ENCODE measurements around the gene MAN1B1.
"Not testable (repeated sequence)": the region's sequence is repeated elsewhere in the genome, so short reads cannot be mapped to it uniquely, and the experiment has no call there.

The MAN1B1 gene

DNA sequence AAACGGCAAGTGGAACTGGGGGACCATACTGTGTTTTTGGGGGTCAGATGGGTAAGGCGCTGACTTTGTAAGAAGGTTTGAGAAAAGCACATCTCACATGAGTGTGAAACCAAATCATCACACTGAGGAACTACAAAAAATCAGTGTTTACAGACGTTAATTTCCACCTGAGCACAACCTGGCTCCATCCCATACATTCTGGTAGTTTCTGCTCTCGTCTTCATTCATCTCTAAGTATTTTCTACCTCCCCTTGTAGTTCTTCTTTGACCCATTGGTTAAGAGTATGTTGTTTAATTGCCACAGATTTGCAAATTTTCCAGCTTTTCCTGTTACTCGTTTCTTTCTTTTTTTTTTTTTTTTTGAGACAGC lies 36.7 kb downstream of the MAN1B1 start:
- in situ Hi-C loops (cut with MboI; ENCODE audit: low sequenced_read_pairs): loop anchor here (5.0 kb wide), 1 partner anchor 104 kb away; the partner anchor contains the start of genes CYSRT1 and RNF224

DNA sequence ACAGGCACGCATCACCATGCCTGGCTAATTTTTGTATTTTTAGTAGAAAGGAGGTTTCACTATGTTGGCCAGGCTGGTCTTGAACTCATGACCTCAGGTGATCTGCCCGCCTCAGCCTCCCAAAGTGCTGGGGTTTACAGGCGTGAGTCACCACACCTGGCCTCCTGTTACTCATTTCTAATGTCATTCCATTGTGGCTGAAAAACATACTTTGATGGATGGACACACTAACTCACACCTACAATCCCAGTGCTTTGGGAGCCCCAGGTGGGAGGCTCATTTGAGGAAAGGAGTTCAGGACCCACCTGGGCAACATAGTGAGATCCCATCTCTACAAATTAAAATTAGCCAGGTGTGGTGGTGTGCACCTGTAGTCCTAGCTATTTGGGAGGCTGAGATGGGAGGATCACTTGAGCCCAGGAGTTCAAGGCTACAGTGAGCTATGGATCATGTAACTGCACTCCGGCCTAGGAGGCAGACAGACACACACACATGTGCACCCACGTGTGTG lies 37.2 kb downstream of the MAN1B1 start:
- in situ Hi-C loops (cut with MboI; ENCODE audit: low sequenced_read_pairs): loop anchor here (5.0 kb wide), 1 partner anchor 103 kb away; the partner anchor contains the start of genes CYSRT1 and RNF224

DNA sequence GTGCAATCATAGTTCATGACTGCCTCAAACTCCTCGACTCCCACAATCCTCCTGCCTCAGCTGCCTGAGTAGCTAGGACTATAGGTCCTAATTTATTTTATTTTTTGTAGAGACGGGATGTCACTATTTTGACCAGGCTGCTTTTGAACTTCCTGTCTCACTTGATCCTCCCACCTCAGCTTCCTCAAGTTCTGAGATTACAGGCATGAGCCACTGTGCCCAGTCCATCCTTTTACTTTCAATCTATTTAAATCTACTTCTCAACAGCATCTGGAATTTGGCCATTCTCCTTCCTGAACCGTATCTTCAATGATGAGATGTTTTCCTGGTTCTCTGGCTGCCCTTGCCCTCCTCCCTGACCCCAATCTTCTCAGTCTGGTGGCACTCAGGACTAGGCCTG lies 40.0 kb downstream of the MAN1B1 start:
- in situ Hi-C loops (cut with MboI; ENCODE audit: low sequenced_read_pairs): no loop called here

DNA sequence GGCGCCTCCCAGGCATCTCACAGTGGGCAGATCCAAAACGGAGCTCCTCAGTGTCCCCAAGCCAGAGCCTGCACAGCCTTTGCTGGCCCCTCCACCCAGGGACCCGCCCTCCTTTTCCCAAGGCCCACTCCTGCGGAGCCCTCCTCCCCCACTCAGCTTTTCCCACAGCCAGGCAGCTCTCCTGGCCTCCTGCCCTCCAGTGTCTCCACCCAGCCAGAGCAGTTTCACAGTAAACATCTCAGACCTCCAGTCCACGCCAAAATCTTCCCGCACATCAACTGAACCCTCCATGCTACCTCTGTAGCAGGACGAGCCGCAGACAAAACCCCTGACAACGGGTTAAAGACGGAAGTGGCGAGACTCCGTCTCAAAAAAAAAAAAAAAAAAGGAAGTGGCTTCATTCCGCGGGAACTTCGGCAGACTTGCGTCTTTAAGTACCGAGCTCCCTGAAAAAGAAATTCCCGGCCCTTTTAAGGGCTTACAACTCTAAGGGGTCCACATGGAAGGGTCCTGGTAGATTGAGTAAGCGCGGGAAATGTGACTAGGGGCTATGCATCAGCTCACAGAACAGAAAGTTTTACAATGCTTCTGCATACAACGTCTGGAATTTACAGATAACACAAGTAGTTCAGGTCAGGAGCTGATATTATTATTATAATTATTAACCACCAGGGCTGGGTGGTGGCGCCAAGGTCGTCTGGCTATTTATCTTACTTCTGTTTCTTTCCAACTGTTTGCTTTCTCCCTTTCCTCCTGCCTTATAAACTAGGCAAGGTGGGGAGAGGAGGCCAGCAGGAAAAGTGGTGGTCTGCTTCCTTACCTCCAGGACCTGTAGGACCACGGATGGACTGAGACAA lies 40.7 kb downstream of the MAN1B1 start:
- in situ Hi-C loops (cut with MboI; ENCODE audit: low sequenced_read_pairs): no loop called here

DNA sequence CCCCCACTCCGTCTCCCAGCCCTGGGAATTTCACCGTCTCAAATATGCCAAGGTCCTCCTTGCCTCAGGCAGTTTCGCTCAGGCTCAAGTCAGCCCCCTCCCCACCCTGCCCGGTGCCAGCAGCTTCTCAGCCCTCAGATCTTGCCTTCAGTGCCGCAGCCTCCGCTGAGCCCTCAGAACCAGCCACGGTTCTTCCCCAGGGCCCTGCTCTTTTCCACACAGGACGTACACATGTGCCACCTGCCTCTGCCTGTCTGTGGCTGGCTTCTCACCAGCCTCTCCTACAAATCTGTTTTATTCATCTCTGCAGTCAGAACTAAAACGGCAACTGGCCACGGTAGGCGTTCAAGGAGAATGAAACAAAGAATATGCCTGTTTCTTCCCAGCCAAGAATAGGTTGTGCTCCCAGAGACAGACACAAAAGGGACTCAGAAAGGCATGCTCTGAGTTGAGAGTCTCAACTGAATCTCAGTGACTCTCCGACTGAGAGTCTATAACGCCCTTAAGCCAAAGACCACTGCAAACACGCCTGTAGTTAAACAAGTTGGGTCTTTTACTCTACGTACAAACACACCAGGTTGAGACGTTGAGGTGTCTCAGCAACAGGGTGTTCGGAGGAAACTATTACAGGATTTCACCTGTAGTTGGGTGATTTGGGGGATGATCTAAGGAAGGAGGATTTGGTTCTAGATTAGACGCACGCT lies 41.5 kb downstream of the MAN1B1 start:
- in situ Hi-C loops (cut with MboI; ENCODE audit: low sequenced_read_pairs): no loop called here

DNA sequence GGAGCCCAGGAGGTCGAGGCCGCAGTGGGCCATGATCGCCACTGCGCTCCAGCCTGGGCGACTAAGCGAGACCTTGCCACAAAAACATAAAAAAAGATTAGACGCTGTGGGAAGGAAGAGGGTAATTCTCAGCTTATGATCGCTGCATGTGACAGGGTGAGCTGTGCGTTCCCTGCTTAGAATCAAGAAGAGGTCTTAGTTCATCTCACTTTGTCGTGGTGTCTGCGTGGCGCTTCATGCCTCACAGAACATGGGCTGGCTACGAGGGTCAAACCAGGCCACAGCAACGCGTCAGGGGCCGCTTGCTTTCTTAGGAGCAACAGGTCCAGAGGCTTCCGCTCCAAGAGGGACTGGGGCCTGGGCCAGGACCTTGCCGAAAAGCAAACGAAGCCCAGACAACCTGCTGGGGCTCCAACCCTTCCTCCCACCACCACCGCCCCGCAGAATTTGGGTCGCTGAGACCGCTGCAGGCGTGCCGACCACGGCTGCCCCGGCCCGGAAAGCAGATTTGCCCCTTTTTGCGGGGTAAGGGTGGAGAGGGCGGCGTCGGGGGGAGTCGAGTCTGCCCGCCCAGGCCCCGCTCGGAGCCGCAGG lies 42.2 kb downstream of the MAN1B1 start:
- in situ Hi-C loops (cut with MboI; ENCODE audit: low sequenced_read_pairs): no loop called here

DNA sequence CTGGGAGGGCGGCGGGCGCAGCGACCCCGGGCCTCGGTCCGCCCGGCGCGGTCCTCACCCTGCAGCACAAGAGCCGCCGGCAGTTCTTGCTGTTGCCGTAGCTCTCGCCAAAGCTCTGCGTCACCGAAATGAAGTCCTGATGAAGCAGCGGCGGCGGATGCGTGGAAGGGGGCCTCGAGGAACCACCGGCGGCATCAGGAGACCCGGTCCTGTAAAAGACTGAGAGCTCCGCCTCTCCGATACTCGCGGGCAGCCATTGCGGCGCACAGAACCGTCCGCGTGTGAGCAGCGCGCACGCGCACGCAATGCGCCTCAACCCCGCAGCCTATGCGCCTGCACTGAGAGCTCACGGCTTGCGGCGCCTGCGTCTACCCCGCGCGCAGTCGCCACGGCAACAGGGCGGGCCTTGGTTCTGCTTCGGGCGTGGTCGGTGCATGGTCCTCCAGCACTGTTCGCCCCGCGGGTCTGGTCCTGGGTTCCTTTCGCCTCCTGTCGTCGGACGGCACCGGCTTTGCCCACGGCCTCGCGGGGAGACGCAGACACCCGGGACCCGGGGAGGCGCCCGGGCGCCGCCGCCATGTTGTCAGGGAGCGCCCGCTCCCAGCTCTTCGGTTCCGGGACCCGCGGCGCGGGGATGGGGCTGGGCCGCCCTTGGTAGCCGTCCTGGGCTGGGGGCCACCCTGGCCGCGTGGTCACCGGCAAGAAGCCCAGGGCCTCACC lies 42.8 kb downstream of the MAN1B1 start:
- in situ Hi-C loops (cut with MboI; ENCODE audit: low sequenced_read_pairs): no loop called here

DNA sequence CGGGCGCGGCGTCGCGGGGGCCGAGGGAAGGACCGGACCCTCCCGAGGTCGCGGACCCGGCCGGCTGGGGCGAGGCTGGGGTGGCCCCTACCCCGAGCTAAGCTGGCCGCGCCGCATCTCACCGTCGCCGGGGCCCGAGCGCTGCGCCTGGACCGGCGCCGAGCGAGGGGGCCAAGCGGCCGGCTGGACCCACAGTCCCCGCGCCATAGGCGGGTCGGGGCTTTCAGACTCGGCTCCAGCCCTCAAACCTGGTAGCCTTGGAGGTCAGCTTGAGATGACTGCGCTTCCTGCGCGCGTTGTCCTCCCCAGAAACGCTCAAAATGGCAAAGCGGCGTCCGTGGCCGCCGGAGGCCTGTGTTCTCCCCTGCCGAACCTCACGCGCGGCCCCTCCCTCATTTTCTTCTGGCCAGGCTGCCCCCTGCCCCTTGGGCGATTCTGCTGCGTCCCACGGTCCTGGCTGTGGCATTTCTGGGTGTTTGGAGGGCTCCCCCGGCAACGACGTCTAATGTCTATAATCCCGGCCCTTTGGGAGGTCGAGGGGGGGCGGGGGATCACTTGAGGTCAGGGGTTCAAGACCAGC lies 43.5 kb downstream of the MAN1B1 start:
- in situ Hi-C loops (cut with MboI; ENCODE audit: low sequenced_read_pairs): no loop called here

DNA sequence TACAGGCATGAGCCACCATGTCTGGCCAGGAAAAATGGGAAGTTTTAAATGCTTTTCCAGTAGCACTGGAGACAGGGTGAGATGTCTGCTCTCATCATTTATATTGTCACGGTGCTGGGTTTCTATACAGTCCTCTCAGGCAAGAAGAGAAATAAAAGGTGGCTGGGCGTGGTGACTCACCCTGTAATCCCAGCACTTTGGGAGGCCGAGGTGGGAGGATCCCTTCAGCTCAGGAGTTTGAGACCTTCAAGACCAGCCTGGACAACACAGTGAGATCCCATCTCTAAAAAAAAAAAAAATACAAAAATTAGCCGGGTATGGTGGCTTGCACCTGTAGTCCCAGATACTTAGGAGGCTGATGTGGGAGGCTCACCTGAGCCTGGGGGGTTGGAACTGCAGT lies 47.4 kb downstream of the MAN1B1 start:
- in situ Hi-C loops (cut with MboI; ENCODE audit: low sequenced_read_pairs): no loop called here

DNA sequence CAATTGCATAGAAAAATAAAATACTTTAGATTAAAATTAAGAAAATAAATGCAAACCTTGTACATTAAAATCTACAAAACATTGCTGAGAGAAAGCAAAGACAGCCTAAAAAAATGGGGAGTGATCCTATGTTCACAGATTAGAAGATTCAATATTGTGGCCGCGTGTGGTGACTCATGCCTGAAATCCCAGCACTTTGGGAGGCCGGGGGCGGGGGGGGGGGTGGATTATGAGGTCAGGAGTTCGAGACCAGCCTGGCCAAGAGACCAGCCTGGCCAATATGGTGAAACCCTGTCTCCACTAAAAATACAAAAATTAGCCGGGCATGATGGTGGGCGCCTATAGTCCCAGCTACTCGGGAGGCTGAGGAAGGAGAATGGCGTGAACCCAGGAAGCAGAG lies 48.4 kb downstream of the MAN1B1 start:
- in situ Hi-C loops (cut with MboI; ENCODE audit: low sequenced_read_pairs): not testable (repeated sequence)

DNA sequence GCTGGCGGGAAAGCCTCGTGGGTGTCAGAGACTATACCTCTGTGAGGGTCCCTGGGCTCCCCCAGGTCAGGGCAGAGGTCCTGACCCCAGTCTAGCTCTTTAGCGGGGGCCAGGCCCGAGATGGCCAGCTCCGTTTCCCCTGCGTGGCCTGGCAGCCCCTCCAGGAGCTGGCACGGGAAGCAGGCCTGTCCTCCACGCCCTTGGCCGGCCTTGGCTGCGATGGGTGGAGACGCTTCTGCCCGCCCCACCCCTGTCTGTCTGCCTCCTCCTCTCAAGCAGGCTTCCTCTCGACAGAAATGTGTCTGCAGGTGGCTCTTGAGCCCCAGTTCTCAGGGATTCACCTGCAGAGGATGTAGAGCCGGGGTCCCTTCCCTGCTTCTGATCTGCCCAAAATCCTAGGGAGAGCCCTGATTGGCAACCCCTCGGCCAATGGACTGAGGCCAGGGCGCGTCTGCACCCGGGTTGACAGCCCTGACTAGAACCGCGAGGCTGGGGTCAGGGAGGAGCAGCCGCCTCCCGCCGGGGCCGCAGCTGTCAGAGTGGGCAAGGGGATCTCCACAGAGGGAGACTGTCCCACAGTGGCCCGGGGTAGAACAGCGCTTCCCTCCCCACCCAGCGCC lies 49.6 kb downstream of the MAN1B1 start:
- in situ Hi-C loops (cut with MboI; ENCODE audit: low sequenced_read_pairs): no loop called here

DNA sequence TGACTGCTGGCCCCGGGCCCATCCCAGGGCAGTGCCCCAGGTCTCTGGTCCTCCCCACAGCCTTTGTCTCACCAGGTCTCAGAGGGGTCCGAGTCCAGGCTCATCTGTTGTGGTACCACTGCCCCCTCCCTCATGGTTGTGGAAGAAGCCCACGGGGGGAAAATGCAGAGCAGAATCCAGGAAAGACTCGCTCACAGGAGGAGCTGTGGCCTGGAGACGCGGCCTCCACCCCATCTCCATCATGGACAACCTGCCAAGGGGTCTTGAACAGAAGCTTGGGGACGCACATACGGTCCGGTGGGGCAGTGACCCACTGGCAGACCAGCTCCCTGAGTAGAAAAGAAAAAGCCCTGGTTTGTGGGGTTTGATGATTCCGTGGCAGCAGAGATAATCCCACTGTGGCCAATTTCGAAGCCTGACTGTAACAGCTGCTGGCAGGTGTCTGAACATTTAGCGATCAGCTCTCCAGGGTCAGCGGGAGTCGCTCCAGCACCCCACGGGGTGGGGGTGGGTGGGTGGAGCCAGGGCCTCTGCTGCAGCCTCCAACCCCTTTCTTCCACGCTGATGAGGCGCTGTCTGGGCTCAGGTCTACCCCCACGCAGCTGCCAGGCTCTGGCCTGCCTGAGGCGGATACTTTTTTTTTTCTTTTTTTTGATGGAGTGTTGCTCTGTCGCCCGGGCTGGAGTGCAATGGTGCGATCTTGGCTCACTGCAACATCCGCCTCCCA lies 50.3 kb downstream of the MAN1B1 start:
- in situ Hi-C loops (cut with MboI; ENCODE audit: low sequenced_read_pairs): no loop called here

DNA sequence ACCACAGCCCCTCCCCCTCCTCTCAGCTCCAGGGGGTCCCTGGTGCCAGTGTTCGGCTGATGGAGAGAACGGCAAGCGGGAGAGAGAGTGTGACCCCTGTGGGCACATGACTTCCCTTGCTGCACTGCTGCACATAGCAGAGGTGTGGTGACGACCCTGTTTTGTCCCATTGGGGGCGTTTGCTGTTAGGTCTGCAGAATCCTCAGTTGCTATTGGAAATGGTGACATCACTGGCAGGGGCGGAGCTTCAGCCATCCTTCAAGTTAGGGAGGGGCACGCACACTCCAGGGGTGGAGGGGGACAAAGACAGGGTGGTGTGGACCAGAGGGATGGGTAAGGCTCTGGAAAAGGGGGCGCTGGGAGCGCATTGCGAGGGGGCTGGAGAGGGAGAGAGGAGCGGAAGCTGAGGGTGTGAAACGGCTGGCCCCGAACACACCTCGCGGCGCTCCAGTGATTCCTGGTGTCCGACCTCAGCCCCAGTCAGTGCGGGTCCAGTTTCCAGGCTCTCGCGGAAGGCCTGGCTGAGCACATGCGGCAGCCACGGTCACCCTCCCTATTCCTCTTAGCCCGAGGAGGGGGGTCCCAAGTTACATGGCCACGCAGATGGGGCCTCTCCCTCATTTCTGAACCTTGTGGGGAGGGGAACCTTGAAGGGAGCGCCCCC lies 51.4 kb downstream of the MAN1B1 start:
- in situ Hi-C loops (cut with MboI; ENCODE audit: low sequenced_read_pairs): no loop called here

DNA sequence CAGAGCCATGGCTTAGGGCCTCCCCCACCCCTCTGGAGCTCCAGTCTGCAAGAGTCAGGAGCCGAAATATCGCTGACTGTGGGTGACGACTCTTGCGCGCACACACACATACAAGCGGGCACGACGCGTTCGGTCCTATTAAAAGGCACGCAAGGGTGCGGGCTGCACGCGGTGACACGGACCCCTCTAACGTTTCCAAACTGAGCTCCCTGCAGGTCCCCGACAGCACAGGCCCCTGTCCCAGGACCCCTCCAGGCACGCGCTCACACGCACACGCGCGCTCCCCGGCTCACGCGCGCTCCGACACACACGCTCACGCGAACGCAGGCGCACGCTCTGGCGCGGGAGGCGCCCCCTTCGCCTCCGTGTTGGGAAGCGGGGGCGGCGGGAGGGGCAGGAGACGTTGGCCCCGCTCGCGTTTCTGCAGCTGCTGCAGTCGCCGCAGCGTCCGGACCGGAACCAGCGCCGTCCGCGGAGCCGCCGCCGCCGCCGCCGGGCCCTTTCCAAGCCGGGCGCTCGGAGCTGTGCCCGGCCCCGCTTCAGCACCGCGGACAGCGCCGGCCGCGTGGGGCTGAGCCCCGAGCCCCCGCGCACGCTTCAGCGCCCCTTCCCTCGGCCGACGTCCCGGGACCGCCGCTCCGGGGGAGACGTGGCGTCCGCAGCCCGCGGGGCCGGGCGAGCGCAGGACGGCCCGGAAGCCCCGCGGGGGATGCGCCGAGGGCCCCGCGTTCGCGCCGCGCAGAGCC lies 52.1 kb downstream of the MAN1B1 start, which contains the start of gene GRIN1:
Gene GRIN1 (plus strand): TSS at position 433 of the 746 bp plus-strand sequence. CDS start 333 bp downstream, outside the sequence.
- in situ Hi-C loops (cut with MboI; ENCODE audit: low sequenced_read_pairs): no loop called here

DNA sequence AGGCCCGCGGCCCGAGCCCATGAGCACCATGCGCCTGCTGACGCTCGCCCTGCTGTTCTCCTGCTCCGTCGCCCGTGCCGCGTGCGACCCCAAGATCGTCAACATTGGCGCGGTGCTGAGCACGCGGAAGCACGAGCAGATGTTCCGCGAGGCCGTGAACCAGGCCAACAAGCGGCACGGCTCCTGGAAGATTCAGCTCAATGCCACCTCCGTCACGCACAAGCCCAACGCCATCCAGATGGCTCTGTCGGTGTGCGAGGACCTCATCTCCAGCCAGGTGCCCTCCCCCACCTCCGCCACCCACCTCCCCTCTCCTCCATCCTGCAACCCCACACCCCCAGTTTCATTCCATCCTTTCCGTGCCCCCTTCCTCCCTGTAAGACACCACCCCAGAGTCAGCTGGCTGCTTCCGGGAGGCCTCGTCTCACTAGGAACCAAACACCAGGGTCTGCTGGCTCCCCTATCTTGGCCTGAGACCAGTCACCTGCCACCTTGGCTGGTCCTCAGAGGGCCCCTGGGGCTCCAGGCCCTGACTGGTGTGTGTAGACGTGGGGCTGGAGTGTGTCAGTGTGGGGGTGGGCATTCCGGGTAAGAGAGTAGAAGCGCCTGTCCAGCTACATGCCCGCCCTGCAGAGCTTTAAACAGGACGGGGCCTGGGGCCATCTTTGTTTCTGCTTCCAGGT lies 52.8 kb downstream of the MAN1B1 start:
- in situ Hi-C loops (cut with MboI; ENCODE audit: low sequenced_read_pairs): no loop called here

DNA sequence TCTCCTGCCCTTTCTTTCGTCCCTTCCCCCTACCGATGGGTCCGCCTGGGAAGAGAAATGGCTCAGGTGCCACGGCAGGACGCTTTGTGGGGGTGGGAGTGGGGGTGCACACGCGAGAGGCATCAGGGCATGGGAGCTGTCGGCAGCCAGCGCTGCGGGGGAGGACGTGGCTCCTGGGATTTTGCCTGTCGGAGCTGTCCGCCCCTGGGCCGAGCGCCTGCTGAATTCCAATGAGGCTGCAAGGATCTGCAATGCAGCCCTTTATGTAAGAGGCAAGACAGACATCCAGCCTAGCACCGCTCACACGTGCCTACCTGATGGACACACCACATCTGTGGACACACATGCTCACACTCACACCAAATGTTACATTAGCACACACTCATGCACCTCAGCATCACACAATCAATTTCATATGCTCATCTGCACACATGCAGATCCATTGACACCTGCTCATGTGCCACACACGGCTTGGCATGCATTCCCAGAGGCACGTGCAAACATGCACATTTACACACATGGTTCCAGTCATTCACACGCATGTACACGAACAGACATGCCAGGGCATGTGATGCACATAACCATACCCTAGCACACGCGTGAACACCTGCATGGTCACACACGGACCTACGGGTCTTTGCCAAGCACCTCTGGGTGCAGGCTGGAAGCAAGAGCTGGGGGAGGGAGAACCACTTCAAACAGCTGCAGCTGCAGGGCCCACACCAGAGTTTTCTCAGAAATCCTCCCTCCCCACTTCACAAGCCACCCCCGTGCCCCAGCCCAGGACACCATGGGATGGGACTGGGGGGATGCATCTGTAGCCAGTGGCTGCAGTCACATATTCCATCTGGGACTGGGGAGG lies 53.6 kb downstream of the MAN1B1 start:
- in situ Hi-C loops (cut with MboI; ENCODE audit: low sequenced_read_pairs): no loop called here
